GM19452 (cell line): ENCODE data around the gene ZNF75A.

Experiments used
- ATAC-seq: cut with Tn5 transposase; IDR thresholded peaks from one replicate; pipeline ENCODE4 v1.9.1; 2021; ENCODE audit not compliant: unreplicated experiment

ZNF75A gene

DNA sequence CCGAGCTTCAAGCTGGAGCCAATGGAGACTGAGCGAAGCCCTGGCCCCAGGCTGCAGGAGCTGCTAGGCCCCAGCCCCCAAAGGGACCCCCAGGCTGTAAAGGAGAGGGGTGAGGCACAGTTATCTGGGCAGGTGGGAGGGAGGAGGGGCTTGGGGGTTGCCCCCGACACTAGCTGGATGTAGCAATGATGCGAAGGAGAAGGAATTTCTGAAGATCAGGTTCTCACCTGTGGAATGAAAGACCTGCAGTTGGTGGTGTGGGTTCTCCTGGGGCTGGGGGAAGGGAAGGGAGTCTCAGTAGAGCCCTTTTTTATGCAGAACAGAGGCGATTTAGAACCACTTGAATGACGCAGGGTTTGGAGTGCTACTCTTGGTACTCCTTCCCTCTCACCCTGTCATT lies 20.2 kb upstream of the ZNF75A start:
- no peak for ATAC-seq

DNA sequence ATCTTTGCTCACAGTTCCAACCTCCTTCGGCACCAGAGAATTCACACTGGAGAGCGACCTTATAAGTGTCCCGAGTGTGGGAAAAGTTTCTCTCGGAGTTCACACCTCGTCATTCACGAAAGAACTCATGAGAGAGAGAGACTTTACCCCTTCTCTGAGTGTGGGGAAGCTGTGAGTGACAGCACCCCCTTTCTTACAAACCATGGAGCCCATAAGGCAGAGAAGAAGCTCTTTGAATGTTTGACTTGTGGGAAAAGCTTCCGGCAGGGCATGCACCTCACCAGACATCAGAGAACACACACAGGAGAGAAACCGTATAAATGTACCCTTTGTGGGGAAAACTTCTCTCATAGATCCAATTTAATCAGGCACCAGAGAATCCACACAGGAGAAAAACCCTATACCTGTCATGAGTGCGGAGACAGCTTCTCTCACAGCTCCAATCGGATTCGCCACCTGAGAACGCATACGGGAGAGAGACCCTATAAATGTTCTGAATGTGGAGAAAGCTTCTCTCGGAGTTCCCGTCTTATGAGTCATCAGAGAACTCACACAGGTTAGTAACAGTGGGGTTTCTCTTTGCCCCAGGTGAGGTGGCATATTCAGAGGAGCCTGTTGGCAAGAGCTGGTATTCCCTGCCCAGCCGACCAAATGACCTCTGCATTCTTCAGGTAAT lies 15.2 kb upstream of the ZNF75A start:
- no peak for ATAC-seq

DNA sequence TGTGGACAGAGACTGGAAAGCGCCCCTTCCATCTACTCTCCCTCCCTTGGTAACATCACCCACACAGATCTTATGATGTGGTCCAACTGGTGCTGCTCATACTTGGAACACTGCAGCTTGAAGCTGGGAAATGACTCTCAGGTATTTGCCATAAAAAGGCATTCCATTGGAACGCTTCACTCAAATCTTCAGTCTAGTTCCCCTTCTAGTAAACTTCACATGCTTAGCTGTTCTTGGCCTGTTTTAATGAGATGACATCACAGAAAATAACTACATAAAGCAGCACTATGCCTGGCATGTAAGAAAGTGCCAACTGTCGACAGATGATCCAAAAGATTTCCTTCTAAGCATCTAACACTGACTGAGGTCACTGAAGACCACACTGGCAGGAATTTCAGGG lies 12.7 kb upstream of the ZNF75A start:
- no peak for ATAC-seq

DNA sequence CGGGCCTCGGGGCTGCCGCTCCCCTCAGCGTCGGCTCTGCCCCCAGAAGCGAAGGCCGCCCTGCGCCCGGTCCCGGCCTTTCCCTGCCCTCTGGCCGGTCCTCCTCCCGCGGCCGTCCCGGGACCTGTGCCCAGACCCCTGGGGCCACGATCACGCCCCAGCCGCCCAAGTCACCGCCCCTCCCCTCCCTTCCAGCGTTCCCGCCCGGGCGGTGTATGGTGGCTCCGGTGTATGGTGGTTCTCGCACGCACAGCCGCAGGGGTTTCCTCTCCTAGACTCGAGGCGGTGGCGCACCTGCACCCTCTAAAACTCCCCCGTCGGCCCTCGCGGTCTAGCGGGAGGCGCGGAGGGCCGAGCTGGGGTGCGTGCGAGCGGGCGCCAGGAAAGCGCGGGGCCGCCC lies 10.1 kb upstream of the ZNF75A start:
- no peak for ATAC-seq

DNA sequence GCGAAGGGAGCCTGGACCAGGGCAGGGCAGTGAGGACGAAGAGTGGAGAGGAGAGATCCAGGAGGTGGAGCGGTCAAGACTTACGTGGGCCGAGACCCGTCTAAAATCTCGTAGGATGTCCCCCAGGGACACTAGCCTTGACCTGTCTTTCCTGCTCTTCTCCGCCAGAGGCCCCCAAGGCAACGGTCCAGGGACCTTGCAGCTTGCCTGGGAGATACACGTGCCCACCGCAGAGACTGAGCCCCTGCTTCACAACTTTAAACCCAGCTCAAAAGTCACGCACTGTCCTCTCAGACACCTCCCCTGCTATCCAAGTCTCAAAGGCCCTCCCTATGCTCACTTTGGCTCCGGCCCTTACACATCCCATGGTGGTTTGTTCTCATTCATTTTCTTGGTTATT lies 9.5 kb upstream of the ZNF75A start:
- no peak for ATAC-seq

DNA sequence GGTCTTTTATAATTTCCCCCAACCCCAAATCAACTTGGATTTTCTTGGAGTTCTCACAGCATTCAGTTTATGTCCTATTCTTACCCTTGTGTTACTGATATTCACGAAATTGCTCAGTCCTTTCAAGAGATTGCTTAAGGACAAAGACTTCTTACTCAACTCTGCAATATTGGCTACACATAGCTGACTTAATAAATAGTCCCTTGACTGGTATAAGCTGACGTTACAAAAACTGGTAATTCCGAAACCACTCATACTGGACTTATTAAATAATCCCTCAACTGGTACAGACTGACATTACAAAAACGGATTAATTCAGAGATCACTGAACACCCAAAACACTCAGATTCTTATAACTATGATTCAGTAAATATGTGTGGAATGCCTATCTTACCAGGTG lies 927 bp upstream of the ZNF75A start:
- ATAC-seq = no peak

DNA sequence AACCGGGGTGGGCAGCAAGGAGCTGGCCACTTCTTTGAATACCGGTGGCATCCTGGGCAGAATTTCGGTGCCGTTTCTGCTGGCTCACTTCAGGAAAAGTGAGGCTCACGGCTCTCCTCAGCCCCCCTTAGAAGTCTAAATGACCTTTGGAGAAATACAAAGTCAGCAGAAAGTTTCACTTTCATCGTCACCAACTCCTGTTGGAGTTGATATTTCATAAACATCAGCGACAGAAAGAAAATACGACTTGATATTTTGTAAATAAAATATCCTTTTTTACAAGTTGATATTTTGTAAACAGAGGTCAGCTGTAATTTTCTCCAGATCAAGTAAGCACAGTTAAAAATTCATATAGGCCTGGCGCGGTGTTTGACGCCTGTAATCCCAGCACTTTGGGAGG lies 781 bp downstream of the ZNF75A start:
- ATAC-seq = no peak

DNA sequence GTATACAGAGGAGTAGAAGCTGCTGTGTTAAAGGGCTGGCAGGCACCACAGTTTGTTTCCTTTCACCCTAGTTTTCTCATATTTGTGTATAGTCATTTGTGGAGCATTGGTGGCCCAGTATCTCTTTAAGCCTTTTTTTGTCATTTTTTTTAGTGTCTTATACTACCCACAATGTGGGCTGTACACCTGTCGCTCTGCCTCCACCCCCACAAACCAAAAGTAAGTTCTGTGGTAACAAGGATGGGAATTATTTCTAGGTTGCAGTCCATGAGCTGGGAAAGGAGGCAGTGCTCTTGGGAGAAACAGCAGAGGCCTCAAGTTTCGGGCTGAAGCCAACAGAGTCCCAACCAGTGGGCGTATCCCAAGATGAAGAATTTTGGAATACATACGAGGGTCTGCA lies 6.2 kb downstream of the ZNF75A start:
- no peak for ATAC-seq

DNA sequence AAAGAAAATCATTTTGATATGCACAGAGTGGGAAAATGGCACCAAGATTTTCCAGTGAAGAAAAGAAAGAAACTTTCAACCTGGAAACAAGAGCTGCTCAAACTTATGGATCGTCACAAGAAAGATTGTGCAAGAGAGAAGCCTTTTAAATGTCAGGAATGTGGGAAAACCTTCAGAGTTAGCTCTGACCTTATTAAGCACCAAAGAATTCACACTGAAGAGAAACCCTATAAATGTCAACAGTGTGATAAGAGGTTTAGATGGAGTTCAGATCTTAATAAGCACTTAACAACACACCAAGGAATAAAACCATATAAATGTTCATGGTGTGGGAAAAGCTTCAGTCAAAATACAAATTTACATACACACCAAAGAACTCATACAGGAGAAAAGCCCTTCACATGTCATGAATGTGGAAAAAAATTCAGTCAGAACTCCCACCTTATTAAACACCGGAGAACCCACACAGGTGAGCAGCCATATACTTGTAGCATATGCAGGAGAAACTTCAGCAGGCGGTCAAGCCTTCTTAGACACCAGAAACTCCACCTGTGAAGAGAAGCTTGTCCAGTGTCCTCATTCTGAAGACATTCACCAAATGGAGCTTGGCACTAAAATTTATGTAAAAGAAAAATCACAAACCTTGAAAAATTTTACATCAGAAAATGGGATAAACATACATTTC lies 12.2 kb downstream of the ZNF75A start:
- no peak for ATAC-seq

DNA sequence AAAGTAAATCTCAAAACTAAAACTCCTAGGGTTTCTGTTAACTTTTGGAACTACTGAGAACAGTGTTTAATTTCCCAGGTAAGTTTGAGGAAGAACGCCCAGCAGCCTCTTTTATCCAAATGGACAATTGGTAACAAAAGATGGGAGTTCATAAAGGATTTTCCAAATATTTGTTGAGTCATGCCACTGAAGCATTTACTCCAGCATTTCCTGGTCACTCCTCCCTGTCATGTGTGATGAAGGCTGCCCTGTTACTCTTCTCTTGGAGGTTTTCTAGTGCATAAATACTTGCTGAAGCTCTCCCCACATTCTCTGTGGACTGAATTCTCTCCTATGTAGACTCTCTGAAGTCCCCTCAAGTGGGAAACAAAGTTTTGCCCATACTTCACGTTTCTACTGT lies 16.5 kb downstream of the ZNF75A start:
- no peak for ATAC-seq

DNA sequence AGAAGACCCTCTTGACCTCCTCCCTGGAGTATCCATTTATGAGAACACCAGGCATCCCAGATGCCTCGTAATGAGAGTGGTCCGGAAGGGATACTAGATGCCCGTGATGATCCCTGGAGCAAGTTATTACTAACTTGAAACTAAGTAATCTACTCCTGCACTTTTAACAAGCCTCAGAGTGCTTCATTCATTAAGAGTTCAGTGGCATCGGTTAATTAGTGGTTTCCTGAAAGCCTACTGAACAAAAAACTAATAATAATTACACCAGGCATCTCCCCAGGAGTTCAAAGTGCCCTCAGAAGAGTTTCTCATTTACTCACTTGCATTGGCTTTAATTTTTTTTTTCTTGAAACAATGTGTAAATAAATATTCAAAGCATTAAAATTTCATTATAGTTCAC lies 22.2 kb downstream of the ZNF75A start:
- no peak for ATAC-seq

DNA sequence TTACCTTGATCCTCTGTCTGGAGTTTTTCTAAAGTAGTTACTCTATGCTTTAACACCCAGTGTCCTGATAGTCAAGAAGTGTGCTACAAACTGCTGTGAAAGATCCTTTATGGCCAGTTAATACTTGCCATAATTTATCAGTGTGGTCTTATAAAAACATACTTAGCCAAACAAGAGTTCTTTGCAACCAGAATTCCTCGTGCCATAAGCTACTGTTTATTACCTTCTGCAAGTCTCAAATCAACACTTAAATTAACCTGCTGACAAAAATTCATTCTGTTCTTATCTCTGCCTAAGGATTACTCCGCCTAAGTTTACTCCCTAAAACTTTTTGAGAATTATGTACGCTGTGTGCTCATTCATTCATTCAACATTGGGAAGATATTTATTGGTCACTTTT lies 22.8 kb downstream of the ZNF75A start:
- ATAC-seq = no peak

DNA sequence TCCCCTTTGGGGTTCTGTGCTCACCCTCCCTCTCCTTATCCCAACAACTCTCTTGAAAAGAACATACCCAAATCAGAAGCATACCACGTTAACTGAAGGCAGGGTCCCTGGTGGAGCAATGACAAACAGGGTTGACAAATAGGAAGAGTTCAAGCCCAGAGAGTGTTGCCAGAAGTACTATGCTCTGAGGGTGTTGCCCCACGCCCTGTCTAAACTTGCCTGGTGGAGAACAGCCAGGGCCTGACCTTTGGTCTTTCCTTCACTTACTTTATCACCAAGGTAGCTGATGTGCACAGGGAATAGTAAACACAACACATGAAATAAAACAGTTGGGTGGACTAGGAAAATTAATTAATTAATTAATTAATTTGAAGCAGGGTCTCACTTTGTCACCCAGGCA lies 23.3 kb downstream of the ZNF75A start:
- no peak for ATAC-seq

DNA sequence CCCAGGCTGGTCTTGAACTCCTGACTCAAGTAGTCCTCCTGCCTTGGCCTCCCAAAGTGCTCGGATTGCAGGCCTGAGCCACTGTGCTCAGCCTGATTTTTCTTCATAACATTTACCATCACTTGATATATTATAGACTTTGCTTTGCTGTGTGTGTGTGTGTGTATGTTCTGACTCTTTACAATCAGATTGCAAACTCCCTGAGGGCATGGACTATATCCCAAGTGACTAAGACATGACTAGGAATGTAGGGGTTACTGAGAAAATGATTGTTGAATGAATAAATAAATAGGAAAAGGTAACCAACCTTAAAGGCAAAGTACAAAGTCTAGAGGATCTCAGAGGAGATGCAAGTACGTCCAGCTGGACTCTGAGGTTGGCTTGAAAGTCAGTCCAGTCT lies 40.7 kb downstream of the ZNF75A start:
- no peak for ATAC-seq

DNA sequence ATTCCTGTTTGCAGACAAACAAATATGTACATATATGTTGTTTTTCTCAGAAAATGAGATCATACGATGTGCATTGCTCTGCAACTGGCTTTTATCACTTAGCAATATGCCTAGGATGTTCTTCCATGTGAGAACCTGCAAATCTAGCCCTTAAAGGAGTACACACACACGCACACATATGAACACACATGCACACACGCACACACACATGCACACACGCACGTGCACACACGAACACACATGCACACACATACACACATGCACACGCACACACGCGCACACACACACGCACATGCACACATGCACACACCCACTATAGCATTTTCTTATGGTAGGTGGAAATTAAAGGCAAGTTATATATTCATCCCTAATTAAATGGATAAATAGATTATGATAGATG lies 42.3 kb downstream of the ZNF75A start:
- no peak for ATAC-seq

DNA sequence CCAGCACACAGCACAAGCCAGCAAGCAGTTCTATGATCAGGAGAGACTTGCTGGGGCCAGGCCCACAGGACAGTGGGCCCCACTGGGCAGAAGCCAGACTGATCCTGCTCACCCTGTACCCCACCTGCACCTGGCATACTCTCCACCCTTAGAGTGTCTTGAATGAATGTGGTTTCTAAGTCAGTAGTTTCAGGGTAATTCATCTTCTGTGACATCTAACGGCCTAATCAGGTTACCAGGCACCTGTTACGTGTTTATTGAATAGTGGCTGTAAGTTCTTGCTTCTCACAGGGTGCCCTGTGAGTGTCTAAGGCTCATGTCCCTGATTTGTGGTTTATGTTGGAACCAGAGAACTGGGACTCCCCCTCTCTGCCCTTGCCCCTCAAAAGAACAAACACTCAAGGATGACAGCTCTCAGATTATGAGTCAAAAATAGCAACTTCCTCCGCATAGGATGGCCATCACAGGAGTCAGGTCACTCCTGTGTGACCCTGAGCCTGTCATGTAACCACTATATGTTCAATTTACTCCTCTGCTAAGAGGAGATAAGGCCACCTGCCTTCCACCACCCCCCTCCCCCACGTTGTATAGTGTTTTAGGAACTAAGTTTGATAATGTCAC lies 43.4 kb downstream of the ZNF75A start:
- no peak for ATAC-seq

DNA sequence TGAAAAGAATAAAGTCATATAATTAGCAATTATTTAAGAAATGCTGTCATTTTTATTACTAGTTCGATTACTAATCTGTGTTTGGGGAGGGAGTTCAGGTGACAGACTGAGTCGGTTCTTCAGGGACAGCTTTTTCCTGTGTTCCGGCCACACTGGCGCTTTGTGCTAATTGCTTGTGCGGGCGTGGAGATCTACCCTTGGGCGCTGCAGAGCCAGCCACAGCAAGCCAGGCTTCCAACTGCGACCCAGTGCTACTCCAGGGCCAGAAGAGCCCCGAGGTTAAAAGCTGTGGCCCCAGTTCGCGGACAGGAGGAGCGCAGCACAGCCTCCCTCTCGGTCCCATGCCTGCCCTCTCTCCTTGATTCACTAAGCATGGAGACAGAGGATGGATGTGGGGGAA lies 43.9 kb downstream of the ZNF75A start:
- no peak for ATAC-seq

DNA sequence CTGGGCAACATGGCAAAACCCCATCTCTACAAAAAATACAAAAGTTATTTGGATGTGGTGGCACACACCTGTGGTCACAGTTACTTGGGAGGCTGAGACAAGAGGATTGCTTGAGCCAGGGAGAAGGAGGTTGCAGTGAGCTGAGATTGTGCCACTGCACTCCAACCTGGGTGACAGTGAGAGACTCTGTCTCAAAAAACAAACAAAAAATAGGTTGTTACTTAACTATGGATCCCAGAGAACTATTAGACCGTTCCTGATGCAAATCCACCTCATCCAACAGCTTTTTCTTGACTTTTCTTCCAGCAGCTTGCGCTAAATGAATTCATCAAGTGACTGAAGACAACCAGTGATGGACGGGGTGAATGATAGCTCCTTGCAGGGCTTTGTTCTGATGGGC lies 50.3 kb downstream of the ZNF75A start, which contains the start of gene OR2C1:
Gene OR2C1 (plus strand): TSS at position 301 of the 400 bp plus-strand sequence. CDS start 52 bp downstream, at position 353.
- no peak for ATAC-seq

DNA sequence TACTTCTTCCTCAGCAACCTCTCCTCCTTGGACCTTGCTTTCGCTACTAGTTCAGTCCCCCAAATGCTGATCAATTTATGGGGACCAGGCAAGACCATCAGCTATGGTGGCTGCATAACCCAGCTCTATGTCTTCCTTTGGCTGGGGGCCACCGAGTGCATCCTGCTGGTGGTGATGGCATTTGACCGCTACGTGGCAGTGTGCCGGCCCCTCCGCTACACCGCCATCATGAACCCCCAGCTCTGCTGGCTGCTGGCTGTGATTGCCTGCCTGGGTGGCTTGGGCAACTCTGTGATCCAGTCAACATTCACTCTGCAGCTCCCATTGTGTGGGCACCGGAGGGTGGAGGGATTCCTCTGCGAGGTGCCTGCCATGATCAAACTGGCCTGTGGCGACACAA lies 50.8 kb downstream of the ZNF75A start:
- no peak for ATAC-seq

DNA sequence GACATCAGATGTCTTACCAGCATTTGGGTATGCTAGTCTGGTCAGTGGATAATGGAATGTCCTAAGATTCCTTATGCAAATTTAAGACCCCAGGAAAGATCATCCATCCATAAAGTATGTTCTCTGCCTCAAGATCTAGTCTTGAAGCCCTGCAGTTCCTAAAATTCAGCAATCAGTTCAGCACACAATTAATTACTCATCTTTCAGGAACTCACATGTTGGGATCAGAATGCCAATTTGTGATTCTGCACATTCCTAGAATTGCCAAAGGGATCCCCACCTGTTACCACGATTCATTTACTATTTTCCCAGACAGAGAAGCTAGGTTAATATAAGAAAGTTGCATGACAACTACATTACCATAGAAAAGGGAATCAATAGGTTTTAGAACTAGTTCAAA lies 53.6 kb downstream of the ZNF75A start:
- ATAC-seq = no peak

DNA sequence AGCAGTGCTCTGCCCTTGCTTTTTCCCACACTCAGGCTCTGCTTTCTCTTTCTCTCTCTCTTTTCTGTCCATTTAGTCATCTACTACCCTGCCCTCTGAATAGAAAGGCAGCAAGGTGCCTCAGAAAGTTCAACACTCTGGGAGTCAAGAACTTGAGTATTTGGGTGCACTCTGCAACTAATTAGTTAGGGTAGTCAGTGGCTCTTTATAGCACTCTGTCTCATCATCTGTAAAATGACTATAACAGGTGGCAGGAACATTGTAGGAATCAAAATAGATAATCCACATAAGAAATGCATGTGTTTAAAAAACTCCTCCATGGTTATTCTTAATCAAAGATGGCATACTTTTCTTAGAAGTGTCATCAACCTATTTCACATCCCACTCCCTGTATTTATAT lies 57.6 kb downstream of the ZNF75A start:
- no peak for ATAC-seq

DNA sequence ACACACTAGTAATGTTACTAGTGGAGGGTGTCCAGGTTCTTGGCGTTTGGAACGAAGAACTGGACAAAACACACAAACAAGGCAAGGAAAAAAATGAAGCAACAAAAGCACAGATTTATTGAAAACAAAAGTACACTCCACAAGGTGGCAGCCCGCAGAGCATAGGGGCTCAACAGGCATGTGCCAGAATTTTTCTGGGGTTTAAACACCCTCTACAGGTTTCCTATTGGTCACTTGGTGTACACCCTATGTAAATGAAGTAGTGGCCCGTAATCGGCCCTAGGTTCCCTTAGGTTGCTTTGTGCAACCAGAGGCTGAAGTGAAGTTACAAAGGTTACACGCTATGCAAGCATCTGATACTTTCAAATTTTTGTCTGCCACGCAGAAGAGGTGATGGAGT lies 58.5 kb downstream of the ZNF75A start:
- ATAC-seq = no peak
